DOHH2 (cell line): ENCODE data around the gene FBXL2.
"Not testable (repeated sequence)": the region's sequence is repeated elsewhere in the genome, so short reads cannot be mapped to it uniquely, and the experiment has no call there.

Source experiments
- H3F3A ChIP-seq: fragments of 200-600 bp; sonication (generic), shearing (Covaris generic); 2 replicates; pipeline ENCODE4 v1.6.0; 2016; ENCODE audit warnings: antibody characterized with exemption, mild to moderate bottlenecking; ENCODE audit not compliant: control insufficient read depth, insufficient read depth
- H3K27ac ChIP-seq: fragments of 200-600 bp; sonication (generic); 2 replicates; pipeline ENCODE4 v1.5.1; 2014; ENCODE audit warnings: low read depth, mild to moderate bottlenecking, low read length, moderate library complexity
- H3K27me3 ChIP-seq: fragments of 200-600 bp; sonication (generic); 2 replicates; pipeline ENCODE4 v1.6.1; 2014; ENCODE audit warnings: mild to moderate bottlenecking, low read length, mixed read lengths; ENCODE audit not compliant: control insufficient read depth
- H3K36me3 ChIP-seq: fragments of 200-600 bp; sonication (generic); 2 replicates; pipeline ENCODE4 v1.6.1; 2014; ENCODE audit warnings: mild to moderate bottlenecking, low read length, moderate library complexity, mixed read lengths; ENCODE audit not compliant: control insufficient read depth
- H3K4me1 ChIP-seq: fragments of 200-600 bp; sonication (generic); 2 replicates; pipeline ENCODE4 v1.6.1; 2014; ENCODE audit warnings: mild to moderate bottlenecking, low read length, mixed read lengths; ENCODE audit not compliant: control insufficient read depth
- H3K4me2 ChIP-seq: fragments of 200-600 bp; sonication (generic); 2 replicates; pipeline ENCODE4 v1.6.0; 2014; ENCODE audit warnings: mild to moderate bottlenecking, low read length, moderate library complexity
- H3K4me3 ChIP-seq: fragments of 200-600 bp; sonication (generic); 2 replicates; pipeline ENCODE4 v1.5.1; 2014; ENCODE audit warnings: mild to moderate bottlenecking, low read length, mixed read lengths
- H3K79me2 ChIP-seq: fragments of 200-600 bp; sonication (generic); 2 replicates; pipeline ENCODE4 v1.6.1; 2014; ENCODE audit warnings: mild to moderate bottlenecking, low read length, mixed read lengths; ENCODE audit not compliant: control insufficient read depth
- H3K9me2 ChIP-seq: fragments of 200-600 bp; sonication (generic); replicated peaks from 2 replicates; pipeline ENCODE4 v1.6.1; 2014; ENCODE audit warnings: mild to moderate bottlenecking, low read length, mixed read lengths; ENCODE audit not compliant: control insufficient read depth
- H3K9me3 ChIP-seq: fragments of 200-600 bp; sonication (generic); 2 replicates; pipeline ENCODE4 v1.6.1; 2014; ENCODE audit warnings: antibody characterized with exemption, low read length, mixed read lengths; ENCODE audit not compliant: control insufficient read depth, insufficient read depth
- H4K20me1 ChIP-seq: fragments of 200-600 bp; sonication (generic); 2 replicates; pipeline ENCODE4 v1.6.0; 2014; ENCODE audit warnings: low read depth, mild to moderate bottlenecking, antibody characterized with exemption, low read length, moderate library complexity; ENCODE audit not compliant: control insufficient read depth, insufficient read depth
- CTCF ChIP-seq: fragments of 200-600 bp; sonication (generic); IDR thresholded peaks from one replicate; pipeline ENCODE4 v1.5.1; 2014; ENCODE audit warnings: antibody characterized with exemption, mild to moderate bottlenecking, low read depth, low read length; ENCODE audit not compliant: poor library complexity, severe bottlenecking
- EZH2phosphoT487 ChIP-seq: fragments of 200-600 bp; sonication (generic); IDR thresholded peaks from 2 replicates; pipeline ENCODE4 v1.6.1; 2017; ENCODE audit warnings: borderline replicate concordance, mild to moderate bottlenecking, antibody characterized with exemption, low read length, moderate library complexity, mixed read lengths

Gene FBXL2

GRCh38 chr3:33398410-33398809, 121.2 kb downstream of the FBXL2 start:
- Histone ChIP-seq H3K79me2 (no peaks in the 10 kb centered on the region), H3K27ac (no peak overlapping the region), H3K36me3 (peaks cover 84% of the 10 kb centered on the region), H3K4me3 (no peak overlapping the region), H3K4me2 (no peak overlapping the region), H3K4me1 (no peaks in the 10 kb centered on the region), H3F3A (no peaks in the 10 kb centered on the region), H3K27me3 (no peaks in the 10 kb centered on the region), H4K20me1 (no peaks in the 10 kb centered on the region), H3K9me3 (no peaks in the 10 kb centered on the region), H3K9me2 (no peaks in the 10 kb centered on the region)
- TF ChIP-seq EZH2phosphoT487 (no peak), CTCF (no peak)

GRCh38 chr3:33401781-33402180, 124.5 kb downstream of the FBXL2 start:
- H3K36me3 ChIP-seq, result peaks cover 86% of the 10 kb centered on the region
- H3K9me2 ChIP-seq, result no peaks in the 10 kb centered on the region
- no peaks in the 10 kb centered on the region for H4K20me1 ChIP-seq
- H3K27ac ChIP-seq, result no peak overlapping the region
- no peaks in the 10 kb centered on the region for H3K4me1 ChIP-seq
- no peaks in the 10 kb centered on the region for H3K27me3 ChIP-seq
- no peak overlapping the region for H3K4me2 ChIP-seq
- H3F3A ChIP-seq, result no peaks in the 10 kb centered on the region
- no peaks in the 10 kb centered on the region for H3K9me3 ChIP-seq
- H3K79me2 ChIP-seq, result no peaks in the 10 kb centered on the region
- H3K4me3 ChIP-seq, result no peak overlapping the region
- TF ChIP-seq CTCF (no peak), EZH2phosphoT487 (no peak)

- Histone ChIP-seq H3K27me3 (no peaks in the 10 kb centered on the region), H3K36me3 (peaks cover 84% of the 10 kb centered on the region), H3K9me3 (no peaks in the 10 kb centered on the region), H3K27ac (no peak overlapping the region), H3K4me3 (no peak overlapping the region), H3K79me2 (no peaks in the 10 kb centered on the region), H3K9me2 (no peaks in the 10 kb centered on the region), H3K4me1 (no peaks in the 10 kb centered on the region), H3F3A (no peaks in the 10 kb centered on the region), H4K20me1 (no peaks in the 10 kb centered on the region), H3K4me2 (no peak overlapping the region)
- TF ChIP-seq EZH2phosphoT487, result no peak
These were observed 125.7 kb downstream of the FBXL2 start for GRCh38 chr3:33402936-33403335.

- Histone ChIP-seq H3K27ac (no peak overlapping the region), H3K36me3 (peaks cover 84% of the 10 kb centered on the region), H3K9me3 (no peaks in the 10 kb centered on the region), H3K4me3 (no peak overlapping the region), H3K27me3 (no peaks in the 10 kb centered on the region), H3K4me1 (no peaks in the 10 kb centered on the region), H4K20me1 (no peaks in the 10 kb centered on the region), H3K79me2 (no peaks in the 10 kb centered on the region), H3K4me2 (no peak overlapping the region), H3F3A (no peaks in the 10 kb centered on the region), H3K9me2 (no peaks in the 10 kb centered on the region)
- TF ChIP-seq EZH2phosphoT487 (no peak), CTCF (no peak)
These were observed 126.5 kb downstream of the FBXL2 start for GRCh38 chr3:33403756-33404155.

GRCh38 chr3:33410816-33411215, 133.6 kb downstream of the FBXL2 start:
- not testable (repeated sequence) for H3K4me3 ChIP-seq, H3K9me2 ChIP-seq, H3K27ac ChIP-seq, H3K79me2 ChIP-seq, H3K9me3 ChIP-seq, H3K4me2 ChIP-seq, H3K27me3 ChIP-seq, H3K4me1 ChIP-seq, H3F3A ChIP-seq, H4K20me1 ChIP-seq
- peaks cover 83% of the 10 kb centered on the region for H3K36me3 ChIP-seq
